PC-9 (cell line): ENCODE measurements around the gene AGBL5. TPM values are rescaled to one million over a fixed set of nuclear protein-coding genes. Genes with fewer than 3 reads are reported as not detected.

Experiments used
- BruUV-seq: library from RNA; stranded (reverse); fragments of 400-500 nt; replicated peaks from 2 replicates; lab custom pipeline; 2021; lab: Mats Ljungman, UMichigan
- CTCF ChIA-PET: fragments of 300-600 bp; sonication (Branson Sonifier 250); formaldehyde crosslinking; loops from one replicate; lab custom pipeline; 2022; ENCODE audit warnings: antibody characterized with exemption; lab: Charles Lee
- POLR2A ChIA-PET: fragments of 300-600 bp; sonication (Branson Sonifier 250); formaldehyde crosslinking; loops from one replicate; lab custom pipeline; 2022; ENCODE audit warnings: antibody characterized with exemption; ENCODE audit not compliant: unreplicated experiment; lab: Charles Lee
- DNase-seq, 2 experiments: peaks; one replicate each; pipeline versions ENCODE4 v3.0.0 to v3.0.0-alpha.2; 2015 to 2022; ENCODE audit warnings: mixed read lengths in 1 of 2
- H2AFZ ChIP-seq: fragments of 200-600 bp; sonication (generic); 2 replicates; pipeline ENCODE4 v1.8.1; 2017; ENCODE audit warnings: antibody characterized with exemption
- H3F3A ChIP-seq: fragments of 200-600 bp; sonication (generic); 2 replicates; pipeline ENCODE4 v1.8.1; 2017; ENCODE audit warnings: antibody characterized with exemption, mild to moderate bottlenecking, low read depth; ENCODE audit not compliant: insufficient read depth
- H3K27ac ChIP-seq: fragments of 200-600 bp; sonication (generic); 2 replicates; pipeline ENCODE4 v1.6.1; 2016; ENCODE audit warnings: mixed run types
- H3K27me3 ChIP-seq: fragments of 200-600 bp; sonication (generic); 2 replicates; pipeline ENCODE4 v1.6.1; 2016; ENCODE audit warnings: low read depth, mixed run types; ENCODE audit not compliant: insufficient read depth
- H3K36me3 ChIP-seq: fragments of 200-600 bp; sonication (generic); 2 replicates; pipeline ENCODE4 v1.6.1; 2016; ENCODE audit warnings: low read depth, mixed run types
- H3K4me1 ChIP-seq: fragments of 200-600 bp; sonication (generic); replicated peaks from 2 replicates; pipeline ENCODE4 v1.6.1; 2016; ENCODE audit warnings: mixed run types; ENCODE audit not compliant: insufficient read depth
- H3K4me2 ChIP-seq: fragments of 200-600 bp; sonication (generic); 2 replicates; pipeline ENCODE4 v1.6.1; 2017; ENCODE audit warnings: mixed run types
- H3K4me3 ChIP-seq: fragments of 200-600 bp; sonication (generic); 2 replicates; pipeline ENCODE4 v1.6.1; 2016; ENCODE audit warnings: mixed run types
- H3K79me2 ChIP-seq: fragments of 200-600 bp; sonication (generic); 2 replicates; pipeline ENCODE4 v1.6.1; 2017; ENCODE audit warnings: low read depth, mixed run types
- H3K9me2 ChIP-seq: fragments of 200-600 bp; sonication (generic); 2 replicates; pipeline ENCODE4 v1.8.1; 2017; ENCODE audit warnings: mild to moderate bottlenecking; ENCODE audit not compliant: insufficient read depth
- H3K9me3 ChIP-seq: fragments of 200-600 bp; sonication (generic); 2 replicates; pipeline ENCODE4 v1.8.1; 2016; ENCODE audit warnings: low read depth; ENCODE audit not compliant: insufficient read depth
- H4K20me1 ChIP-seq: fragments of 200-600 bp; sonication (generic); 2 replicates; pipeline ENCODE4 v1.8.1; 2017; ENCODE audit not compliant: insufficient read depth
- EZH2 ChIP-seq: fragments of 200-600 bp; sonication (generic); IDR thresholded peaks from 2 replicates; pipeline ENCODE4 v1.8.0; 2017; ENCODE audit warnings: antibody characterized with exemption, low read depth
- intact Hi-C: fragments of 100-400 bp; cut with micrococcal nuclease; formaldehyde crosslinking; loops from one replicate; pipeline ENCODE4 v1.10.0; 2022; ENCODE audit not compliant: unreplicated experiment
- total RNA-seq: library from RNA; stranded (reverse); gene quantifications from 2 replicates; pipeline ENCODE4 v1.2.3, GENCODE V29; 2021
- TF ChIP-seq, protein P1 (sequence below): fragments of 200-600 bp; sonication (generic); conservative IDR thresholded peaks from 2 replicates; pipeline ENCODE4 v1.6.1; 2017; ENCODE audit warnings: mixed run types, antibody characterized with exemption, mild to moderate bottlenecking, moderate library complexity

AGBL5 gene
- total RNA-seq, 1 experiment from 2014 or later: 63.2 TPM

DNA sequence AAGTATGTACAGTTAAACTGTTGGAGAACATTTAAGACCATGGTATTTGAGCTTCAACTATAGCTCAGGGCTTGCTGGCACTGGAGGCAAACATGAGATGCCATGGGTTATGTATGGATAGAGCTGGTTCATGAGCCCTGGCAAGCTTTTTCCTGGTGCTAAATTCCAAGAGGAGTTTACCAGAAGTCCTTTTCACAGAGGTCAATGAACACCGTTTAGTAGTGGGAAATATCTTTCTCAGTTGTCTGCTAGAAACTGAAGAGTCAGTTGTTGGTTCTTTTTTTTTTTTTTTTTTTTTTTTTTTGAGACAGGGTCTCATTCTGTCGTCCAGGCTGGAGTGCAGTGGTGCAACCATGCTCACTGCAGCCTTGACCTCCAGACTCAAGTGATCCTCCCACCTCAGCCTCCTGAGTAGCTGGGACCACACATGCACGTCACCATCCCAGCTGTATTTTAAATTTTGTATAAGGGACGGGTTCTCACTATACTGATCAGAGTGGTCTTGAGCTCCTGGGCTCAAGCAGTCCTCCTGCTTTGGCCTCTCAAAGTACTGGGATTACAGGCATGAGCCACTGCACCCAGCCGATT is 36.4 kb downstream of the AGBL5 start:
- peak overlapping the region; percentile 87; the same call in 1 of the 2 replicates for H3K4me2 ChIP-seq
- no peak for TF ChIP-seq EZH2
- TF ChIP-seq, protein P1, sequence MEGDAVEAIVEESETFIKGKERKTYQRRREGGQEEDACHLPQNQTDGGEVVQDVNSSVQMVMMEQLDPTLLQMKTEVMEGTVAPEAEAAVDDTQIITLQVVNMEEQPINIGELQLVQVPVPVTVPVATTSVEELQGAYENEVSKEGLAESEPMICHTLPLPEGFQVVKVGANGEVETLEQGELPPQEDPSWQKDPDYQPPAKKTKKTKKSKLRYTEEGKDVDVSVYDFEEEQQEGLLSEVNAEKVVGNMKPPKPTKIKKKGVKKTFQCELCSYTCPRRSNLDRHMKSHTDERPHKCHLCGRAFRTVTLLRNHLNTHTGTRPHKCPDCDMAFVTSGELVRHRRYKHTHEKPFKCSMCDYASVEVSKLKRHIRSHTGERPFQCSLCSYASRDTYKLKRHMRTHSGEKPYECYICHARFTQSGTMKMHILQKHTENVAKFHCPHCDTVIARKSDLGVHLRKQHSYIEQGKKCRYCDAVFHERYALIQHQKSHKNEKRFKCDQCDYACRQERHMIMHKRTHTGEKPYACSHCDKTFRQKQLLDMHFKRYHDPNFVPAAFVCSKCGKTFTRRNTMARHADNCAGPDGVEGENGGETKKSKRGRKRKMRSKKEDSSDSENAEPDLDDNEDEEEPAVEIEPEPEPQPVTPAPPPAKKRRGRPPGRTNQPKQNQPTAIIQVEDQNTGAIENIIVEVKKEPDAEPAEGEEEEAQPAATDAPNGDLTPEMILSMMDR: no peak
- peaks cover 6% of the 10 kb centered on the region; the same call in 1 of the 2 replicates for H3F3A ChIP-seq
- H3K9me2 ChIP-seq: no peaks in the 10 kb centered on the region
- H3K27me3 ChIP-seq: no peaks in the 10 kb centered on the region
- no peak for DNase-seq
- H3K36me3 ChIP-seq: no peaks in the 10 kb centered on the region
- CTCF ChIA-PET: interaction anchor here (0.5 to 1.5 kb wide), 5 partner anchors 9 to 217 kb away, joined by 3 to 27 read pairs (median 7); no protein-coding TSS in a partner anchor
- POLR2A ChIA-PET: no interaction called here
- BruUV-seq: no TSS peak
- intact Hi-C loops: no loop called here
- H3K4me3 ChIP-seq: no peak overlapping the region
- no peaks in the 10 kb centered on the region for H4K20me1 ChIP-seq
- H3K9me3 ChIP-seq: no peaks in the 10 kb centered on the region
- no peaks in the 10 kb centered on the region for H3K79me2 ChIP-seq
- H2AFZ ChIP-seq: no peak overlapping the region
- peaks cover 17% of the 10 kb centered on the region for H3K4me1 ChIP-seq
- H3K27ac ChIP-seq: no peak overlapping the region

DNA sequence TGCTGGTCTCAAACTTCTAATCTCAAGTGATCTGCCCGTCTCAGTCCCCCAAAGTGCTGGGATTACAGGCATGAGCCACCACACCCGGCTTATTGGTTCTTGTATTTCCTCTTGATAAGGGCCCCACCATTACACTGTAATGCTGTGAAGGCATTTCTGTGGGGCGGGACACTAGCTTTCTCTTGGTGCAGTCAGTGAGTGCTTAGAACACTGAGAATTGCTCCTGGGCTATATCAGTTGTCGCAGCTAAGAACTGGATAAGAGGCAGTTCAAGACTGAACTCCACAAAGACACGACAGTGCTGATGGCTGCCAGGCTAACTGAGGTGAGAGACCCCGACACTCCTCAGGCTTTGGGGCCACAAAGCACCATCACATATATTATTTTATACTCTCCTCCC is 37.2 kb downstream of the AGBL5 start:
- CTCF ChIA-PET: interaction anchor here (0.6 to 0.7 kb wide), 2 partner anchors 16 to 196 kb away, joined by 3 to 4 read pairs; no protein-coding TSS in a partner anchor
- POLR2A ChIA-PET: no interaction called here

DNA sequence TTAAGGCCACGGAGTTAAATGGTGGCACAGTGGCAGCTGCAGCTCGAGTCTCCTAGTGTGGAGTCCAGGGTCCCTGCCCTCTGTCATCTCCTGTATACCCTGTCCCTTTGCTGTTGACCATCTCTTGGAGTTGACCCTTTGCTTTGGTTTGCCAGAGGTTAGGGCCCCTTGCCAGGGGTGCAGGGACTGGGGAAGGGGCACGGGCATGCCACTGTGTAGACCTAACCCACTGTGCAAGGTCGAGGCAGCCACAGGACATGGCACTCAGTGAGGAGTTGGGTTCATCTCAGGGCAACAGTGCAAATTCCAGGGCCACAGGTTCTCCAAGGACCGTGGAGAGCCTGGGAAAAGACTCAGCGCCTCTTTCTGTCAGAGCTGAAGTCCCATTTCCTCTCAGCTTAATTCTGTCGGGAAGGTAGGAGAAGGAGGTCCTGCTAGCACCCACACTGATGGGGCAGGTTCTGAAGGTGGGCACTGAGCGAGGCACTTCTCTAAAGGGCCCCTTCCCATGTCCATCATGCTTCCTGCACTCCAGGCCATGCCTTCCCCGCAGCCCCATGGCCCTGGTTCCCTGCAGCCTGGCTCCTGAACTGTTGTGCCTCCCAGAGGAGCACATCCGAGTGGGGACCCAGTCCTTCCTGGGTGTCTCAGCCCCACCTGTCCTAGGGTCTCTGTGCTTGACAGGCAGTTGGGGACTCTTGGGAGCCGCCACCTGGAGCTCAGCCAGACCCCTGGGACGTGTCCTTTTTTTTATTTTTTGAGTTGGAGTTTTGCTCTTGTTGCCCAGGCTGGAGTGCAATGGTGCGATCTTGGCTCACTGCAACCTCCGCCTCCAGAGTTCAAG is 37.9 kb downstream of the AGBL5 start:
- Histone ChIP-seq H3K36me3 (no peaks in the 10 kb centered on the region), H3K9me2 (no peaks in the 10 kb centered on the region), H3K9me3 (no peaks in the 10 kb centered on the region), H3K4me1 (peaks cover 17% of the 10 kb centered on the region), H3F3A (peaks cover 13% of the 10 kb centered on the region; the same call in 1 of the 2 replicates), H3K4me2 (no peak overlapping the region), H3K4me3 (no peak overlapping the region), H4K20me1 (no peaks in the 10 kb centered on the region), H3K27ac (no peak overlapping the region), H3K79me2 (no peaks in the 10 kb centered on the region), H3K27me3 (no peaks in the 10 kb centered on the region), H2AFZ (no peak overlapping the region)
- DNase-seq: no peak
- no TSS peak for BruUV-seq
- CTCF ChIA-PET: interaction anchor here (0.5 to 0.7 kb wide), 2 partner anchors 16 to 130 kb away, joined by 3 to 4 read pairs; no protein-coding TSS in a partner anchor
- intact Hi-C loops: no loop called here
- TF ChIP-seq EZH2: no peak
- TF ChIP-seq, protein P1: no peak
- POLR2A ChIA-PET: no interaction called here

More for the DNA sequence above, 37.2 kb downstream of the AGBL5 start:
- Histone ChIP-seq H3K27ac (no peak overlapping the region), H2AFZ (no peak overlapping the region), H4K20me1 (no peaks in the 10 kb centered on the region), H3K9me2 (no peaks in the 10 kb centered on the region), H3K36me3 (no peaks in the 10 kb centered on the region), H3K27me3 (no peaks in the 10 kb centered on the region), H3K4me1 (peaks cover 17% of the 10 kb centered on the region), H3K9me3 (no peaks in the 10 kb centered on the region), H3F3A (peaks cover 11% of the 10 kb centered on the region; the same call in 1 of the 2 replicates), H3K79me2 (no peaks in the 10 kb centered on the region), H3K4me2 (no peak overlapping the region), H3K4me3 (no peak overlapping the region)
- no peak for DNase-seq
- intact Hi-C loops: no loop called here
- no peak for TF ChIP-seq EZH2
- TF ChIP-seq, protein P1: no peak
- BruUV-seq: no TSS peak
